Urinary bladder (tissue), 4 donors: ENCODE results near the gene LRFN5. TPM values are rescaled to one million over a fixed set of nuclear protein-coding genes. Genes with fewer than 3 reads are reported as not detected.

ENCODE experiments used
- DNase-seq: peaks from one replicate; pipeline ENCODE4 v3.0.0-alpha.2; 2015; ENCODE audit errors: extremely low spot score
- H3K27ac ChIP-seq: one replicate; pipeline ENCODE4 v1.5.1; 2013; ENCODE audit warnings: low read depth, mild to moderate bottlenecking, moderate library complexity
- H3K36me3 ChIP-seq: one replicate; pipeline ENCODE4 v1.6.1; 2013; ENCODE audit warnings: mild to moderate bottlenecking, moderate library complexity; ENCODE audit not compliant: insufficient read depth
- H3K4me1 ChIP-seq: one replicate; pipeline ENCODE4 v1.6.1; 2013; ENCODE audit warnings: mild to moderate bottlenecking, moderate library complexity; ENCODE audit not compliant: insufficient read depth
- H3K4me3 ChIP-seq: one replicate; pipeline ENCODE4 v1.5.1; 2013; ENCODE audit warnings: low read depth, low read length
- WGBS: extraction: QIAGEN DNeasy Blood & Tissue Kit; methylation state at CpG from one replicate; pipeline ENCODE4 v1.1.7; 2013; 5-methylcytosine and 5-hydroxymethylcytosine counted together
- polyA plus RNA-seq: library from polyadenylated mRNA; stranded (reverse); fragments of 200-250 nt; gene quantifications from one replicate; pipeline ENCODE4 v1.2.3, GENCODE V29; 2013
- total RNA-seq: library from RNA; depleted of rRNA; stranded (reverse); fragments of >200 nt; gene quantifications from one replicate; pipeline ENCODE4 v1.2.3, GENCODE V29; 2014
- donor health status: healthy with polysubstance abuse.
- donor health status: healthy.

The LRFN5 gene
- total and polyA plus RNA-seq, 2 donors = 12.7 to 45.9 TPM

- DNase-seq = no peak
- Histone ChIP-seq H3K27ac (no peak overlapping the region), H3K36me3 (no peaks in the 10 kb centered on the region), H3K4me3 (peak overlapping the region; percentile 76), H3K4me1 (no peaks in the 10 kb centered on the region)
- under 1% methylated on average over 55 of the region's 55 CpGs for WGBS
These were observed 1.4 kb downstream of the LRFN5 start for GRCh38 chr14:41607966-41608663.

GRCh38 chr14:41608681-41609390 is 2.2 kb downstream of the LRFN5 start:
- Histone ChIP-seq H3K4me1 (no peaks in the 10 kb centered on the region), H3K4me3 (peak overlapping the region; percentile 76), H3K27ac (no peak overlapping the region), H3K36me3 (no peaks in the 10 kb centered on the region)
- no peak for DNase-seq
- 3% methylated on average over 15 of the region's 15 CpGs for WGBS

GRCh38 chr14:41609704-41610183 is 3.1 kb downstream of the LRFN5 start:
- Histone ChIP-seq H3K4me1 (no peaks in the 10 kb centered on the region), H3K27ac (peak overlapping the region; percentile 44), H3K36me3 (no peaks in the 10 kb centered on the region), H3K4me3 (peak overlapping the region; percentile 76)
- peak; percentile 43 for DNase-seq
- WGBS = 2% methylated on average over 24 of the region's 24 CpGs

- Histone ChIP-seq H3K4me1 (no peaks in the 10 kb centered on the region), H3K4me3 (no peak overlapping the region), H3K36me3 (no peaks in the 10 kb centered on the region), H3K27ac (no peak overlapping the region)
- WGBS = 76% methylated on average over 2 of the region's 2 CpGs
- DNase-seq = no peak
These were observed 8.4 kb downstream of the LRFN5 start for GRCh38 chr14:41615011-41615595.

GRCh38 chr14:41623736-41624135 is 17.1 kb downstream of the LRFN5 start:
- Histone ChIP-seq H3K4me1 (no peaks in the 10 kb centered on the region), H3K4me3 (no peak overlapping the region), H3K27ac (no peak overlapping the region), H3K36me3 (no peaks in the 10 kb centered on the region)
- DNase-seq = no peak
- 82% methylated on average over 1 of the region's 1 CpG for WGBS

- DNase-seq = no peak
- 54% methylated on average over 1 of the region's 1 CpG for WGBS
- Histone ChIP-seq H3K4me1 (no peaks in the 10 kb centered on the region), H3K27ac (no peak overlapping the region), H3K4me3 (no peak overlapping the region), H3K36me3 (no peaks in the 10 kb centered on the region)
These were observed 23.2 kb downstream of the LRFN5 start for GRCh38 chr14:41629876-41630275.

GRCh38 chr14:41634286-41634685 is 27.6 kb downstream of the LRFN5 start:
- H3K4me3 ChIP-seq = no peak overlapping the region
- WGBS = 63% methylated on average over 3 of the region's 3 CpGs
- no peak overlapping the region for H3K27ac ChIP-seq
- no peak for DNase-seq
- no peaks in the 10 kb centered on the region for H3K4me1 ChIP-seq
- H3K36me3 ChIP-seq = no peaks in the 10 kb centered on the region

- no peak for DNase-seq
- H3K4me3 ChIP-seq = no peak overlapping the region
- no peaks in the 10 kb centered on the region for H3K4me1 ChIP-seq
- H3K27ac ChIP-seq = no peak overlapping the region
- 92% methylated on average over 2 of the region's 2 CpGs for WGBS
- H3K36me3 ChIP-seq = no peaks in the 10 kb centered on the region
These were observed 30.1 kb downstream of the LRFN5 start for GRCh38 chr14:41636492-41637392.

- 96% methylated on average over 1 of the region's 1 CpG for WGBS
- H3K4me3 ChIP-seq = no peak overlapping the region
- H3K4me1 ChIP-seq = no peaks in the 10 kb centered on the region
- no peaks in the 10 kb centered on the region for H3K36me3 ChIP-seq
- no peak for DNase-seq
- H3K27ac ChIP-seq = no peak overlapping the region
These were observed 35.0 kb downstream of the LRFN5 start for GRCh38 chr14:41641690-41642089.

- Histone ChIP-seq H3K4me3 (no peak overlapping the region), H3K36me3 (no peaks in the 10 kb centered on the region), H3K4me1 (no peaks in the 10 kb centered on the region), H3K27ac (no peak overlapping the region)
- WGBS = 52% methylated on average over 1 of the region's 1 CpG
- no peak for DNase-seq
These were observed 35.7 kb downstream of the LRFN5 start for GRCh38 chr14:41642367-41642766.

- no peaks in the 10 kb centered on the region for H3K36me3 ChIP-seq
- no peak overlapping the region for H3K27ac ChIP-seq
- 69% methylated on average over 2 of the region's 2 CpGs for WGBS
- H3K4me3 ChIP-seq = no peak overlapping the region
- H3K4me1 ChIP-seq = no peaks in the 10 kb centered on the region
- DNase-seq = no peak
These were observed 36.1 kb downstream of the LRFN5 start for GRCh38 chr14:41642789-41643188.

- DNase-seq = no peak
- Histone ChIP-seq H3K36me3 (no peaks in the 10 kb centered on the region), H3K4me1 (no peaks in the 10 kb centered on the region), H3K27ac (no peak overlapping the region), H3K4me3 (no peak overlapping the region)
- 55% methylated on average over 1 of the region's 1 CpG for WGBS
These were observed 37.9 kb downstream of the LRFN5 start for GRCh38 chr14:41644606-41645005.

- 73% methylated on average over 1 of the region's 1 CpG for WGBS
- no peak overlapping the region for H3K27ac ChIP-seq
- no peak overlapping the region for H3K4me3 ChIP-seq
- no peaks in the 10 kb centered on the region for H3K36me3 ChIP-seq
- no peak for DNase-seq
- no peaks in the 10 kb centered on the region for H3K4me1 ChIP-seq
These were observed 44.1 kb downstream of the LRFN5 start for GRCh38 chr14:41650802-41651201.
